Measurements from ENCODE around the gene MRPL54.

Gene MRPL54

DNA sequence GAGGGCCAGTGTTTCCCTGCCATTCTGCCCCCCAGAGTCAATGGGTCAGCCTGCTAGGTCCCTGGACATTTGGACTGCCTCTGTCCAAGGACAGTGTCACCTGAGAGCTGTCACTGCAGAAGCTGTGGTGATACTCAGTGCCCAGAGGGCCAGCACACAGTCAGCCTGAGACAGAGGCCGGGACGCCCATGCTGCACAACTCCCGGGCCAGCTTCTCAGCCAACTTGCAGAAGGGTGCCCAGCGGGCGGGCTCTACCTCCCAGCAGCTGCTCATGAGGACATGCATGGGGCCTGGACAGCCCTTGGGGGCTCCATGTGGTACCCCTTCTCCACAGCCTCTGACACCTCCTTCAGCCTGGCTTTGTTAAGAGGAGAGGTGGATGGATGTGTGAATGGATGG, 13.3 kb downstream of the MRPL54 start:
- Histone ChIP-seq H3K4me1 (ENCODE audit: control insufficient read depth, insufficient read depth, low read length, poor library complexity, severe bottlenecking) (no peaks in the 10 kb centered on the region), H3K27me3 (replicated peaks; ENCODE audit: control insufficient read depth, insufficient read depth, low read length, poor library complexity, severe bottlenecking) (no peaks in the 10 kb centered on the region)

DNA sequence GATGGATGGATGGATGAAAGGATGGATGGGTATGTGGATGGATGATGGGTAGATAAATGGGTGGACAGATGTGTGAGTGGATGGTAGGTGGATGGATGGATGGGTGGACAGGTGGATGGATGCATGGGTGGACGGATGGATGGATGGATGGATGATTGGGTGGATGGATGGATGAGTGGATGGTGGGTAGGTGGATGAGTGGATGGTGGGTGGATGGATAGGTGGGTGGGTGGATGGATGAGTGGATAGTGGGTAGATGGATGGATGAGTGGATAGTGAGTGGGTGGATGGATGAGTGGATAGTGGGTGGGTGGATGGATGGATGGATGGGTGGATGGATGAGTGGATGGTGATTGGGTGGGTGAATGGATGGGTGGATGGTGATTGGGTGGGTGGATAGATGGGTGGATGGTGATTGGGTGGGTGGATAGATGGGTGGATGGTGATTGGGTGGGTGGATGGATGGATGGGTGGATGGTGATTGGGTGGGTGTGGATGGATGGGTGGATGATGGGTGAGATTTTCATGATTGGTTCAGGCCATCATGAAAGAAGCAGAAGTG, 14.1 kb downstream of the MRPL54 start:
- Histone ChIP-seq H3K36me3 (ENCODE audit: control insufficient read depth, insufficient read depth, low read length) (no peaks in the 10 kb centered on the region), H3K9me3 (ENCODE audit: control insufficient read depth, low read length) (peaks cover 2% of the 10 kb centered on the region), H3K27ac (ENCODE audit: insufficient read depth, low read length, poor library complexity, severe bottlenecking) (no peak overlapping the region), H3K27me3 (replicated peaks; ENCODE audit: control insufficient read depth, insufficient read depth, low read length, poor library complexity, severe bottlenecking) (no peaks in the 10 kb centered on the region), H3K4me3 (ENCODE audit: insufficient read depth, low read depth, low read length, poor library complexity, severe bottlenecking) (no peak overlapping the region), H3K4me1 (ENCODE audit: control insufficient read depth, insufficient read depth, low read length, poor library complexity, severe bottlenecking) (no peaks in the 10 kb centered on the region)
- DNase-seq, result no peak

More for the DNA sequence above, 13.3 kb downstream of the MRPL54 start:
- DNase-seq, result no peak
- H3K36me3 ChIP-seq (ENCODE audit: control insufficient read depth, insufficient read depth, low read length), result no peaks in the 10 kb centered on the region
- no peak overlapping the region for H3K4me3 ChIP-seq (ENCODE audit: insufficient read depth, low read depth, low read length, poor library complexity, severe bottlenecking)
- H3K27ac ChIP-seq (ENCODE audit: insufficient read depth, low read length, poor library complexity, severe bottlenecking), result no peak overlapping the region
- no peaks in the 10 kb centered on the region for H3K9me3 ChIP-seq (ENCODE audit: control insufficient read depth, low read length)

DNA sequence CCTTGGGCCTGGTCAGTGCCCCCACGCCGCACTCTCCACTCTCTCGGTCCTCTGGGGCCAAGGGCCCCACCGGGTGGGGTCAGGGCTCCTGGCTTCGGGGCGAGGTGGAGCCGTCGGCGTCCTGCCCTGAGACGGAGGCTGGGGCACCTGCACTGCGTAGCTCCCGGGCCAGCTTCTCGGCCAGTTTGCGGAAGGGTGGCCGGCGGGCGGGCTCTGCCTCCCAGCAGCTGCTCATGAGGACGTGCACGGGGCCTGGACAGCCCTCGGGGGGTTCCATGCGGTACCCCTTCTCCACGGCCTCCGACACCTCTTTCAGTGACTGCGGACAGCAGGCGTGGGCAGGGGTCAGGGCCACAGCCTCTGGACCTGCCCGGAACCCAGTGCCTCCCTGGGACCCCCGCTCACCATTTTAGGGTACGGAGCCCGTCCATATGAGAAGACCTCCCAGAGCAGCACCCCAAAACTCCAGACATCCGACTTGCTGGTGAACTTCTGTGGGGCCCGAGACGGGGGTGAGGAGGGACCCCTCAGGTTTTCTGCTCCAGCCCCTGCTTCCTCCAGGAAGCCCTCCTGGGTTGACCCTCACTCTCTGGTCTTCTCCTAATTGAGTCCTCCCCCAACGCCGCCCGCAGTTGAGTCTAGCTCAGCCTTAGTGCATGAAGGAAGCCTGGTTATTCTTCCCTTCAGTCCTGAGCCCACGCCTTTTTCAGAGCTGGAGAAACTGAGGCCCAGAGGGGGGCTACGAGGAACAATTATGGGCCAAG, 15.8 kb downstream of the MRPL54 start:
- Histone ChIP-seq H3K4me3 (ENCODE audit: insufficient read depth, low read depth, low read length, poor library complexity, severe bottlenecking) (no peak overlapping the region), H3K27ac (ENCODE audit: insufficient read depth, low read length, poor library complexity, severe bottlenecking) (no peak overlapping the region), H3K27me3 (replicated peaks; ENCODE audit: control insufficient read depth, insufficient read depth, low read length, poor library complexity, severe bottlenecking) (no peaks in the 10 kb centered on the region), H3K4me1 (ENCODE audit: control insufficient read depth, insufficient read depth, low read length, poor library complexity, severe bottlenecking) (no peaks in the 10 kb centered on the region), H3K9me3 (ENCODE audit: control insufficient read depth, low read length) (peaks cover 10% of the 10 kb centered on the region), H3K36me3 (ENCODE audit: control insufficient read depth, insufficient read depth, low read length) (no peaks in the 10 kb centered on the region)
- no peak for DNase-seq

DNA sequence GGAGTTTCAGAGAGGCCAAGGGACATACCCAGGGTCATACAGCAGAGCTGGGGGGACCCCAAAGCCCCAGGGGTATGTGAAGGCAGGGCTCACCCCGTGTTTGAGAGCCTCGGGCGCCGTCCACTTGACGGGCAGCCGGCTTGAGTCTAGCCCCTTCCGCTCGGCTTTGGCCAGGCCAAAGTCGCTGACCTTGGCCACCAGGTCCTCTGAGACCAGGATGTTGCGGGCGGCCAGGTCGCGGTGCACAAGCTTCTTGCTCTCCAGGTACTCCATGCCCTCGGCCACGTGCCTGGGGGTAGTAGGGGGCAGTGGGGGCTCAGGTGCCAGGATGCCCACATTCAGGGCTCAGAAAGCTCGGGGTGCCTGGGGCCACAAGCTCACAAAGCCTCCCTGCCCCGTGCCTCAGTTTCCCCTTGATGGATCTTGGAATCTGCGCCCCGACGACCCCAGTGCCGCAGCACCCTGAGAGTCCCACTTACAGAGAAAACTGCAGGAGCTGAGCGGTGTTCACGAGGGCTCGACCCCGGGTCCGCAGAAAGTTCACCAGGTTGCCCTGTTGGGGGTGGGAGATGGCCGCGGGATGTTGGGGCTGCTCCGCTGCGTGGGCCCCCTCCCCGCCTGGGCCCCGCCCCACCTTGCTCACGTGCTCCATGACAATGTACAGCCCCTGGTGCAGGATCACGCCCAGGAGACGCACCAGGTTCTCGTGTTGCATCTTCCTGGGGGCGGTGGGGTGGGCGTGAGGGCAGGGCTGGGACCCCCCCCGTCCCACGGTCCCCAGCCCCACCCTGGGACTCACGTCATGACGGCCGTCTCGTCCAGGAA, 16.6 kb downstream of the MRPL54 start:
- Histone ChIP-seq H3K27me3 (replicated peaks; ENCODE audit: control insufficient read depth, insufficient read depth, low read length, poor library complexity, severe bottlenecking) (no peaks in the 10 kb centered on the region), H3K4me1 (ENCODE audit: control insufficient read depth, insufficient read depth, low read length, poor library complexity, severe bottlenecking) (no peaks in the 10 kb centered on the region), H3K36me3 (ENCODE audit: control insufficient read depth, insufficient read depth, low read length) (no peaks in the 10 kb centered on the region), H3K27ac (ENCODE audit: insufficient read depth, low read length, poor library complexity, severe bottlenecking) (no peak overlapping the region), H3K9me3 (ENCODE audit: control insufficient read depth, low read length) (peaks cover 10% of the 10 kb centered on the region), H3K4me3 (ENCODE audit: insufficient read depth, low read depth, low read length, poor library complexity, severe bottlenecking) (no peak overlapping the region)
- no peak for DNase-seq

GRCh38 chr19:3780786-3781304, 18.4 kb downstream of the MRPL54 start:
- H3K4me3 ChIP-seq (ENCODE audit: insufficient read depth, low read depth, low read length, poor library complexity, severe bottlenecking), result no peak overlapping the region
- DNase-seq, result no peak
- peaks cover 8% of the 10 kb centered on the region for H3K4me1 ChIP-seq (ENCODE audit: control insufficient read depth, insufficient read depth, low read length, poor library complexity, severe bottlenecking)
- H3K27me3 ChIP-seq (replicated peaks; ENCODE audit: control insufficient read depth, insufficient read depth, low read length, poor library complexity, severe bottlenecking), result no peaks in the 10 kb centered on the region
- H3K9me3 ChIP-seq (ENCODE audit: control insufficient read depth, low read length), result peaks cover 10% of the 10 kb centered on the region
- no peak overlapping the region for H3K27ac ChIP-seq (ENCODE audit: insufficient read depth, low read length, poor library complexity, severe bottlenecking)
- no peaks in the 10 kb centered on the region for H3K36me3 ChIP-seq (ENCODE audit: control insufficient read depth, insufficient read depth, low read length)

- Histone ChIP-seq H3K36me3 (ENCODE audit: control insufficient read depth, insufficient read depth, low read length) (no peaks in the 10 kb centered on the region), H3K4me1 (ENCODE audit: control insufficient read depth, insufficient read depth, low read length, poor library complexity, severe bottlenecking) (peaks cover 8% of the 10 kb centered on the region), H3K4me3 (ENCODE audit: insufficient read depth, low read depth, low read length, poor library complexity, severe bottlenecking) (no peak overlapping the region), H3K27ac (ENCODE audit: insufficient read depth, low read length, poor library complexity, severe bottlenecking) (no peak overlapping the region), H3K27me3 (replicated peaks; ENCODE audit: control insufficient read depth, insufficient read depth, low read length, poor library complexity, severe bottlenecking) (no peaks in the 10 kb centered on the region), H3K9me3 (ENCODE audit: control insufficient read depth, low read length) (peaks cover 10% of the 10 kb centered on the region)
- DNase-seq, result no peak
These were observed 19.1 kb downstream of the MRPL54 start for GRCh38 chr19:3781603-3782002.

DNA sequence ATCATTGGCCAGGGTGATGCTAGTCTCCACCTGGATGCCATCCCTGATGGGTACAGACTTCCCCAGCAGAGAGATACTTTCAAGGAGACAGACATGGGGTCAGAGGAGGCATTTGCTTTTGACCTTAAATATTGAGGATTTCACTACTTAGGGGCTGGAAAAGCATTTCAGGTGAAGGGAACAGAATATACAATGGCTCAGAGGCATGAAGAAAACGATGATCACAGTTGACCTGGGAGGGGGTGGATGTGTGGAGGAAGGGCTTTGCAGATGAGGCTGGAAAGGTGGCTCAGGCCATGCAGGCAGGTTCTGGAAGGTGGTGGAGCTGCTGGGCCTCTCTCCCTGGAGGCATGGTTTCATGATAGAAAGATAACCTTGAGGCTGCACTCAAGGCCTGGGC, 19.8 kb downstream of the MRPL54 start:
- peaks cover 8% of the 10 kb centered on the region for H3K4me1 ChIP-seq (ENCODE audit: control insufficient read depth, insufficient read depth, low read length, poor library complexity, severe bottlenecking)
- H3K9me3 ChIP-seq (ENCODE audit: control insufficient read depth, low read length), result peaks cover 10% of the 10 kb centered on the region
- H3K27ac ChIP-seq (ENCODE audit: insufficient read depth, low read length, poor library complexity, severe bottlenecking), result no peak overlapping the region
- H3K4me3 ChIP-seq (ENCODE audit: insufficient read depth, low read depth, low read length, poor library complexity, severe bottlenecking), result no peak overlapping the region
- no peaks in the 10 kb centered on the region for H3K27me3 ChIP-seq (replicated peaks; ENCODE audit: control insufficient read depth, insufficient read depth, low read length, poor library complexity, severe bottlenecking)
- H3K36me3 ChIP-seq (ENCODE audit: control insufficient read depth, insufficient read depth, low read length), result no peaks in the 10 kb centered on the region
- no peak for DNase-seq

GRCh38 chr19:3782903-3783302, 20.4 kb downstream of the MRPL54 start:
- Histone ChIP-seq H3K36me3 (ENCODE audit: control insufficient read depth, insufficient read depth, low read length) (no peaks in the 10 kb centered on the region), H3K4me3 (ENCODE audit: insufficient read depth, low read depth, low read length, poor library complexity, severe bottlenecking) (no peak overlapping the region), H3K27me3 (replicated peaks; ENCODE audit: control insufficient read depth, insufficient read depth, low read length, poor library complexity, severe bottlenecking) (no peaks in the 10 kb centered on the region), H3K9me3 (ENCODE audit: control insufficient read depth, low read length) (peaks cover 10% of the 10 kb centered on the region), H3K27ac (ENCODE audit: insufficient read depth, low read length, poor library complexity, severe bottlenecking) (no peak overlapping the region), H3K4me1 (ENCODE audit: control insufficient read depth, insufficient read depth, low read length, poor library complexity, severe bottlenecking) (peaks cover 8% of the 10 kb centered on the region)
- DNase-seq, result no peak

DNA sequence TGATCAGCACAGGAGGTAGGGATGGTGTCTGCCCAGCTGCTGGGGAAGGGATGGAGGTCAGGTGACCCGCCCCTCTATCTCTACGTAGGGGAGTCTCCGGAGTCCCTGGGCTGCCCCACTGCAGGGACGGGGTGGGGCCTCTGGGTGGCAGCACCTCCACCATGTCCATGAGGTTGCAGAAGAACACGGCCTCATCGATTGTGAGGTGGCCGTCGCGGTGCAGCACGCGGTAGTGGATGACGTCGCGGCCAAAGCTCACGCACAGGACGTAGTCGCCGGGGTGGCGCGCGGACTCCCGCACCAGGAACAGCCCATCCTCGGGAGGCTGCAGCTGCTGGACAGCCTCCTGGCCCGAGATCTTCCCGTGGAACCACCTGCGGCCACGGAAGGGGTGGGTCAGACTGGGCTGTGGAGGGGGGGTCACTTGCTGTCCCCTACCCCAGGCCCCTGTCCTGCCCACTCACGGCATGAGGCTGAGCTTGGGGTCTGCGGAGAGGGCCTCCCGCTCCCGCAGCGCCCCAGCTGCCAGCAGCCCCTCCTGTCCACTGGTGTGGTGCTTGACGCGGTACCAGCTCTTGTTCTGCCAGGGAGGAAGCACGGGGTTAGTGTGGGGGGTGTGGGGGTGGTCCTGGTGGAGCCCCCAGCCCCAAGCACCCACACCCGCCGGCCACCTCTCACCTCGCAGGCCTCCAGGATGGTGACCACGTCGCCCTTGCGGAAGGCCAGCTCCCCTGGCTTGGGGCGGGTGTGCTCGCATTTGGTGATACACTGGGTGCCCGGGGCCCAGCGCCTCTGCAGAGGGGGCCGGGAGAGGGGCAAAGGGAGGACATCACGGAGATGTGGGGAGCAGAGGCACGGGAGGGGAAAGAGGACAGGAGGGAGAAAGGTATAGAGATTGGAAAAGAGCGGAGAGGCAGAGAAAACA, 21.4 kb downstream of the MRPL54 start:
- peaks cover 8% of the 10 kb centered on the region for H3K4me1 ChIP-seq (ENCODE audit: control insufficient read depth, insufficient read depth, low read length, poor library complexity, severe bottlenecking)
- no peaks in the 10 kb centered on the region for H3K36me3 ChIP-seq (ENCODE audit: control insufficient read depth, insufficient read depth, low read length)
- H3K27me3 ChIP-seq (replicated peaks; ENCODE audit: control insufficient read depth, insufficient read depth, low read length, poor library complexity, severe bottlenecking), result no peaks in the 10 kb centered on the region
- no peak for DNase-seq
- no peak overlapping the region for H3K4me3 ChIP-seq (ENCODE audit: insufficient read depth, low read depth, low read length, poor library complexity, severe bottlenecking)
- no peak overlapping the region for H3K27ac ChIP-seq (ENCODE audit: insufficient read depth, low read length, poor library complexity, severe bottlenecking)
- H3K9me3 ChIP-seq (ENCODE audit: control insufficient read depth, low read length), result peaks cover 10% of the 10 kb centered on the region

Measured in effector memory CD4-positive, alpha-beta T cell (primary cell).